ENCODE data around the gene GPR63.

The GPR63 gene, protein sequence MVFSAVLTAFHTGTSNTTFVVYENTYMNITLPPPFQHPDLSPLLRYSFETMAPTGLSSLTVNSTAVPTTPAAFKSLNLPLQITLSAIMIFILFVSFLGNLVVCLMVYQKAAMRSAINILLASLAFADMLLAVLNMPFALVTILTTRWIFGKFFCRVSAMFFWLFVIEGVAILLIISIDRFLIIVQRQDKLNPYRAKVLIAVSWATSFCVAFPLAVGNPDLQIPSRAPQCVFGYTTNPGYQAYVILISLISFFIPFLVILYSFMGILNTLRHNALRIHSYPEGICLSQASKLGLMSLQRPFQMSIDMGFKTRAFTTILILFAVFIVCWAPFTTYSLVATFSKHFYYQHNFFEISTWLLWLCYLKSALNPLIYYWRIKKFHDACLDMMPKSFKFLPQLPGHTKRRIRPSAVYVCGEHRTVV

DNA sequence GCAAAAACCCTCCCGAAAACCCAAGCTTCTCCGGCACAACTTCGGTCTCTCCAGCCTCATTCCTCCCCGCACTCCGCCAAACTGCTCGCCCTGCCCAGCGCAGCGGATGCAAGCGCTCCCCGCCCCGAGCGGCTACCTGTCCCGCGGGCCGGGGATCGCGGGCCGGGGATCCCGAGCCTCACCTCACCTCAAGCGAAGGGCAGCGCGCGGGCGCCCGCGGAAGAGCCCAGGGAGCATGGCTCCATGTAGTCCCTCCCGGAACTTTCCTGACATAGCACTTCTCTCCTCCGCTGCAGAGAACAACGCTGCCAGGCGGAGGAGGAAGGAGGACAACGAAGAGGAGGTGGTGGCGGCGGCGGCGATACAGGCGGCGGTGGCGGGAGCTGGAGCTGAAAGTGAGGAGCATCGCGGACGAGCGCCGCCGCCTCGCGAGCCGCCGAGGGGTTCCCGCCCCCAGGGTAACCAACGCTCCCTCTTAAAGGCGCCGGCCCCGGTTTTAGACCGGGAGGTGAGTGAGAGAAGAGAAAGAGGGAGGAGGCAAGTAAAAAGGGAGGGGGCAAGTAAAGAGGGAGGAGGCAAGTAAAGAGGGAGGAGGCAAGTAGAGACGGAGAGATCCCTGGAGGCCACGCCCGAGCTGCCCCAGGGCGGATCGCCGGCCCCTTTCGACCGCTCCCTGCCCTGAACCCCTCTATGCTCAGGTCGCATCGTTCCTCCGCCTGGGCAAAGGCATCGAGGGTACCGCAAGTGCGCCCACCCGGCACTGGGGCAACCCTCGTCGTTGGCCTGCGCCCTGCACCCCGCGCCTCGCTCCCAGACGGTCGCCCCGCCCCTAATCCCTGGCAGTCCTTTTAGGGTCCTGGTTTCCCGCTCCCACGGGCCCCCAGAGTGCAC is at the start of gene GPR63:
Gene GPR63 (minus strand): TSS at position 397 of the 891 bp plus-strand sequence. CDS start 37,746 bp downstream, outside the sequence.
- peak; percentile 41 for DNase-seq

GRCh38 chr6:96886519-96886918 is 49.2 kb upstream of the GPR63 start:
- DNase-seq = no peak

GRCh38 chr6:96885187-96885631 is 47.9 kb upstream of the GPR63 start:
- DNase-seq = peak; percentile 50

DNA sequence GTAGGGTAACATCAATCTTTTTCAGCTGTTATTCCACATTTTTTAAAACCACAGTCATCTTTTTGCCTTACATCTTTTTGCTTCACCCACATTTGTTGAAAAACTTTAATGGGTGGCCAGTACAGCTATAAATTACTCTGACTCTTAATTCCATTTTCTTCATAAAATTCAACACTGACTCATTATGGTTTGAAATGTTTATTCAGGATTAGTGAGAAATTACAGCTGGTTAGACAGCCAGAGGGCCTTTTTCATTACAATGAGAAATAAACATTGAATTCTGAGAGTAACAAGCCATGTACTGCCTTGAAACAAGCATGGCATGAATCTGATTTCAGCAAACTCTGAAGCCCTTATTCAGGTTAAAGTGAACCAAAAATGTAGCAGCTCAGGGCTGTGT is 40.9 kb upstream of the GPR63 start:
- DNase-seq = no peak

DNA sequence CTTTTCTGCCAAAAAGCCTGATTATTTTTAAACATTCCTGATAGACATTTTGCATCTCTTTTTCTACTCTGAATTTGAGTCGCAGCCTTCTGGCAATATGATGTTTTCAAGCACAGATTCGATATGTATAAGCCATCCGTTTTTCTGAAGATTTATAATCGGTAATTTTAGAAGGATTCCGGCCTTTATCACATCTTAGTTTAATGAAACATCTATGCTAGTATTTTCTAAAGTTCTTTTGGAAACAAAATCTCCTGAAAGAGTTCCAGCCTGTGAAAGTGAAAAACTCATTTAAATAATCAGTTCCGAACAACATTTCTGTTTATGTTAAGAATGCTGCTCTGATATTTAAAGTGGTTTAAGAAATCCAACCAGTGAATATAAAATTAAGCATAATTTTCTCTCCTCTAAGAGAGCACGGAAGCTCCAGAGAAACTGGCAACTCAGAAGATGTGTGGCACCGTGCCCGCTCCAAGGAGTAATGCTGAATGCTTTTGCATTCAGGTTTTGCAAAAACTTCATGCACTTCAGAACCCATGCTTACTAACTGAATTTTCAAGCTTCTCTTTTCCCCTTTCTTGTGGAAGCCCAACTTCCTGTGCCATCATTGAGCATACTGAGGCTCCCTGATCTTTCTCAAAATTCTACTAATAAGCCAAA is 39.7 kb upstream of the GPR63 start:
- DNase-seq = no peak

- no peak for DNase-seq
Observed at GRCh38 chr6:96872976-96873375, 35.7 kb upstream of the GPR63 start.

GRCh38 chr6:96865055-96865405 is 27.8 kb upstream of the GPR63 start:
- DNase-seq = no peak

DNA sequence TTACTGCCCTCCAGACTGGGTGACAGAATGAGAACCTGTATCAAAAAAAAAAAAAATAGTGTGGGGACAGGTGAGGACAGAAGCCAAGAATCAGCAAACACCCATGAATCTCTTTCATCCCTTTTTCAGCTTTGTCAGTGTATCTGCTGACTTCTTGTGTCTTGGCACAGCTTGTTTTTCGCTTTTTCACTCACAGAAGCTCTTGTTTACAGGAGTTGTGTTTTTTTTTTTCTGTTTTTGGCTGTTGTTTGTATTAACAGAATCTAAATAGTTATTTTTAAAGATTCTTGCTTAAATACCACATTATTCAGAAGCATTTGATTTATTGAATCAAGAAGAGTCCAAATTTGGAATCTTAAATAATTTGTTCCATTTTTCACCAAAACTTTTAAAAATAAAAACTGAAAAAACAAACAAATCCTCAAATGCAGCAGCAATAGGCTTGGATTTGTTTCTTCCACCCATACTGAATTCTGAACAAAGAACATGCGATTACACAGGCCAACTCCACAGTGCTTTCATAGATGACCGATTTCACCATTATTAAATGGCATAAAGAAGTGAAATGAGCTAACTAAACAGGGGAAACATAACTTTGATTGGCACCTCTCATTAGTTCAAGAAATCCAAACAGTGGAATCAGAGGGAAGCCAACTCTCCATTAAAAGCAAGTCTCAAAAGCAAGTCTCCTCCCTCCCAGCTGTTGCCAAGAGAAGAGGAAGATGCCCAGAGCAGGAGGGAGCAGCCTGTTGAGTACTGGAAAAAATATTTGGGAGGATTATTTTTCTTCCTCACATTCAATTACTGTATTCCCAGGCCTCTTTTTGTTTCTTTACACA is 27.2 kb upstream of the GPR63 start:
- no peak for DNase-seq

- DNase-seq = no peak
Observed at GRCh38 chr6:96862560-96862959, 25.3 kb upstream of the GPR63 start.

DNA sequence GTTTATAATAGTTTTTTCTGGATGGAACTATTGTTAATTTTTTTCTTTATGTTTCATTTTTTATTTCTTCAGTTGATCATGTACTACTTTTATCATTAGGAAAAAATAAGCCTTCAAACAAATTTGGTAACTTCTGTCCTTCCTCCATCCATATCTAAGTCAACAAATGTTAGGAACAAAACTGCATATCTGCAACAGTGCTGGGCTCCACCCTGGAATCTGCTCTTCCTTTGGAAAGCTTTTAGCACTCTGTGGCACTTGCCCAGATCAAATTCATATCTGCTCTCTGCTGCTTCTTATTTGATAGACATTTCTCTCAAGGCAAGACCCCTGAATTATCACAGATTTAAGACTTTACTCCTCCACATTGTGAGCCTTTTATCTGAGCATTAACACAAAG is 24.3 kb upstream of the GPR63 start:
- no peak for DNase-seq

DNA sequence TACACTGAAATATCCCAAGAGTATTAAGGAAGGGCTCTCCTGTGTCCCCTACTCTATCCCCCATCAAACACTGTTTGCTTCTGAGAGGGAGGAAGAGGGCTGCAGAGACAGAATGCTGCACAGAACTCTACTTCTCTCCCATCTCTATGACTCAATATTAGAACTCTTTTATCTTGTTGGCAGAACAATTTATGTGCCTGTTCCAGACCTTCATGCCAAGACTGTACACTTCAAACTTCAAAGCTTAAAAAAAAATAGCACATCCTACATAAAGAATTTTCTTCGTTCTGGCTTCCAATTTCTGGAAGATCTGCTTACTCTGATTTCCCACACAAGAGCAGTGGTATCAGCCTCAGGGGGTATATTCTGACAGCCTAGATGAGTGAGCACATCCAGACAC is 19.6 kb upstream of the GPR63 start:
- DNase-seq = no peak

DNA sequence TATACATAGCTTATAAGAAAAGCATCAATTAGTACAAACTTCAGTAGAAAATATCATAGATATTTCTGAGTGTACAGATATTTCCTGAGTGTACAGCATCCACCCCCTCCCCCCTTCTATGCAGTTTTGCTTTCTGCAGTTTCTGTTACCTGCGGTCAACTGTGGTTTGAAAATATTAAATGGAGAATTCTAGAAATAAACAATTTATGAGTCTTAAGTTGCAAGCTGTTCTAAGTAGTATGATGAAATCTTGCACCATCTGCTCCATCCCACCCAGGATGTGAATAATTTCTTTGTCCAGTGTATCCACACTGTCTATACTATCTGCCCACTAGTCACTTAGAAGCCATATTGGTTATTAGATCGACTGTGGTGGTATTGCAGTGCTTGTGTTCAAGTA is 15.8 kb upstream of the GPR63 start:
- DNase-seq = no peak

DNA sequence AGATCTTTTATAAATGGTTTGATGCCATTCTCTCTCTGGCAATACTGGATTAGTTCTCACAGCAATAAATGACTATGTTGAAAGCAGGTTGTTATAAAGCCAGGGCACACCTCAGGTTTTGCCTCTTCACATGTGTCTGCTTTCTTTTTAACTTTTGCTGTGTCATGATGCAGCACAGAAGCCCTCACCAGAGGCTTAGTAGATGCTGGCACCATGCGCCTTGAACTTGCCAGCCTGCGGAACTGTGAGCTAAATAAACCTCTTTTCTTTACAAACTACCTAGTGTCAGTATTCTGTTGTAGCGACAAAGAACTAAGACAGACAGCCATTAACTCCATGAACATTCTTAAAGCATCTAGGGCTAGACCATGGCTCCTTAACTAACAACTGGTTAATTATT is 15.3 kb upstream of the GPR63 start:
- DNase-seq = no peak

DNA sequence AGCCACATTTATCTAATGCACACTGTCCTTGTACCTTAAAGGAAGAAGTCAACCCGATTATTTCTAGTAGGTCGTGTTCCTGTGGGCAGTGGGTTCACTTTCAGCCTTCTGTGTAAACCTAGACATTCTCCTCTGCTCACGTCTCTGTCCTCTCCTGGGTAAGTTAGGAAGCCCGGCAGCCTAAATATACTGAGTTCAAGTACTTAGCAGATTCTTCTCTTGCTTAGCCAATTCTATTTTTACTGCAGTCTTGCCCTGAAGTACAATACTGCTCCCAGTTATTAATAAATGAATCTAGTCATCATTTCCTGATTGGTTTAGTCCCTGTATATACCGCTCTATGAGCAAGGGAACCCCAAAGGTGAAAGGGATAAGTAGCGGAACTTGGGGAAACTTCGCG is 14.6 kb upstream of the GPR63 start:
- DNase-seq = no peak

GRCh38 chr6:96849615-96850014 is 12.3 kb upstream of the GPR63 start:
- no peak for DNase-seq

- DNase-seq = no peak
Observed at GRCh38 chr6:96844530-96844929, 7.3 kb upstream of the GPR63 start.

GRCh38 chr6:96841345-96841744 is 4.1 kb upstream of the GPR63 start:
- no peak for DNase-seq

DNA sequence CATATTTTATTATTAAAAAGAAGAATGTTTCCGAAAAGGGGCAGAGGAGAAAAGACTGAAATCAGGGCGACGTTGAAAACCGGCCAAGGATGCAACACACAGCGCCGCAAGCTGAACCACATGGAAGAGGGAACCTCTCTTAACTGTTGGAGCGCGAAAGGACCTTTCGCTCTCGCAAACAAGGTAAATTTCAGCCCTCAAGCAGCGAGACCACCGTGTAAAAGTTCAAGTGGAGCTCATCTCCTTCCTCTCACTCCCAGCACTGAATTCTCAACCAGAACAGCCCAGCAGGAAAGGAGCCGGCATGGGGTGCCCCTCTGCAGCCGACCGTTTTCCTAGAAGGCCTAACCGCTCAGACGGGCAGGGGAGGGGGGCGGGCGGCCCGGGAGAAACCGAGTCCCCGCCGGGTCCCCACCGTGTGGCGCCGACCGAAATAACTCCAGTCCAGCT is 621 bp downstream of the GPR63 start:
- DNase-seq = no peak

DNA sequence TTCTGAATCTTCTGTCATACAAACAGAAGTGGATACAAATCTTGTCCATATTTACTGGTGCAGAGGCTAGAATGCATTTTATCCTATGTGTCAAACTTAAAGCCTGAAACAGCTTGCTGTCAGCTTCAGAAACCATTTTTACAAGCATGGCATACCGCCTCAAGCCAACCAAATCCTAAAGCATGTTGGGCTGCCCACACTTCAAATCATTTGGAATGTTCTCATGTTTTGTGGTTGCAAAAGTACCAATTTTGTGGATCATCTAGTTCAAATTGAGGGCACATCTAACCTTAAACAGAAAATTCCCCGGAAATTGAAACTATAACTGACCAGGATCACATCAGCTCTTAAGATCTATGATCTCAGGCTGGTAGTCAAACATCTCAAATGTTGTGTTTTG is 3.2 kb downstream of the GPR63 start:
- no peak for DNase-seq

GRCh38 chr6:96832780-96833179 is 4.5 kb downstream of the GPR63 start:
- no peak for DNase-seq

- DNase-seq = no peak
Observed at GRCh38 chr6:96826865-96827264, 10.4 kb downstream of the GPR63 start.

DNA sequence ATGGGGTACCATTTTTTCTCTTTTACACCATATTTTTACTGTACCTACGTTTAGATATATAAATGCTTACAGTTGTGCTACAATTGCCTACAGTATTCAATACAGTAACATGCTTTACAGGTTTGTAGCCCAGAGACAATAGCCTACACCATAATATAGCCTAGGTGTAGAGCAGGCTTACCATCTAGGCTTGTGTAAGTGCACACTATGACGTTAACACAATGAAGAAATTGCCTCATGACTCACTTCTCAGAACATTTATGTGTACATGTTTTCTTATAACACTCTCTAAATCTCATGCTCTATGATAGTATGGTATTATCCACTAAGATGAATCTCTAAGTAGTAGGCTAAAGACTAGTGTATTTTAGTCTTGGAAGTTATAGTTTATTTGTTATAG is 13.5 kb downstream of the GPR63 start:
- DNase-seq = no peak

- DNase-seq = no peak
Observed at GRCh38 chr6:96821034-96821433, 16.2 kb downstream of the GPR63 start.

Measured in NCI-H2029 (cell line).